Left forelimb (tissue), 1 donor: Measurements from ENCODE around the gene TMEM213.
A peak's percentile ranks its signal among the peaks of the same experiment; 100 is the strongest.

Experiments
- DNase-seq: peaks from one replicate; pipeline ENCODE4 v3.0.0-alpha.2; 2018; ENCODE audit warnings: low spot score

Gene TMEM213

DNA sequence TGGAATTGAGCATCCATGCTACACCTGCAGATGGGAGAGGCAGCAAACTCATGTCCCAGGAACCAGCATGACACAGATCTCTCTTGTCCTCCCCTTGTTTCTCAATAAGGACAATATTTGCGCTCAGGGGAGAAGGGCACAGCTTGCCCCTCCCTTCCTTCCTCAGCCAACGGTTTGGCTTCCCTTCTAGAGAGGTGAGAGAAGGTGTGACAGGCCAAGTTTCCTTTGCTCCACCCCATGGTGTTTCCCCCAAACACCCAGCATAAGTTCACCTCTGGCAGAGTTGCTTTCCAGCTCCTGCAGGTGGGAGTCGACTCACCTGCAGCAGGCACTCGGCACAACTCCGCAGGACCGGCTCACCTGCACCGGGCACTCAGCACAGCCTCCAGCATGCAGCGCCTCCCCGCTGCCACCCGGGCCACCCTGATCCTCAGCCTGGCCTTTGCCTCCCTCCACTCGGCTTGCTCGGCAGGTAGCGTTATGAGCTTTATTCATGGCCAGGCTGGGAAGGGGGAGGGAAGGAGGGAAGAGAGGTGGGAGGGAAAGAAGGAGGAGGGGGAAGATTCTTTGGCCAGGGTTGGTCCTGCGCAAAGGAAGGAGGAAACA, at the start of gene TMEM213, which contains the start of gene ATP6V0A4:
TMEM213 (plus strand) TSS at position 280 of the 606 bp plus-strand sequence; CDS start at position 391, 111 bp downstream.
ATP6V0A4 (minus strand) TSS at position 482 of the 606 bp plus-strand sequence. CDS start 26,949 bp downstream, outside the sequence.
- DNase-seq = no peak

- no peak for DNase-seq
Measured at GRCh38 chr7:138748666-138749065, 49.1 kb upstream of the TMEM213 start.

DNA sequence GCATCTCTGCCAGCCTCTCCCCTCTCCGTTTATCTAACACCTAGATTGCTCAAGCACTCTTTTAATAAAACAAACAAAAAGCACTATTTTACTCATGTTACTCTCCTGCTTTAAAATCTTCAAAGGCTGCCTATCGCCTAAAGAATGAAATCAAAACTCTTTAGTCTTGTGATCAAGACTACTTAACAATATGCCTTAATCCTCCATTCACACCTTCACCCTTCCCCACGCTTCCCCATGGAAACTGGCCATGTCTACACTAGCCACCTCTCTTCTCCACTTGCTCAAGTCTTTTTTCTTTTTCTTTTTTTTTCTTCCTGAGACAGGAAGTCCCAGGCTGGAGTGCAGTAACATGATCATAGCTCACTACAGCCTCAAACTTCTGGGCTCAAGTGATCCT, 47.8 kb upstream of the TMEM213 start:
- no peak for DNase-seq

- no peak for DNase-seq
Measured at GRCh38 chr7:138750473-138750872, 47.3 kb upstream of the TMEM213 start.

- DNase-seq = no peak
Measured at GRCh38 chr7:138750901-138751464, 46.8 kb upstream of the TMEM213 start.

GRCh38 chr7:138752518-138753149, 45.2 kb upstream of the TMEM213 start:
- no peak for DNase-seq

DNA sequence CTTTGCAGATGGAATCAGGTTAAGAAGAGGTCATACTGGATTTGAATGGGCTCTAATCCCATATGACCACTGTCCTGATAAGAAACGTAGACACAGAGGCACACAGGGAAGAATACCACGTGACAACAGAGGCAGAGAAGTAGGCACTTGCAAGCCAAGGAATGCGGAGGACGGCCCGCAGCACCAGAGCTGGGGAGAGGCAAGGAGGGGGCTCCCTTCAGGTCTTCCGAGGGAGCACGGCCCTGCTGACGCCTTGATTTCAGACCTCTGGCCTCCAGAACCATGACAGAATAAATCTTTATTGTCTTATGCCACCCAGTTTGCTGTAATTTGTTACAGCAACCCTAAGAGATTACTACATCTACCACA, 44.7 kb upstream of the TMEM213 start:
- no peak for DNase-seq

- no peak for DNase-seq
Measured at GRCh38 chr7:138753610-138754009, 44.2 kb upstream of the TMEM213 start.

- no peak for DNase-seq
Measured at GRCh38 chr7:138755331-138755747, 42.5 kb upstream of the TMEM213 start.

DNA sequence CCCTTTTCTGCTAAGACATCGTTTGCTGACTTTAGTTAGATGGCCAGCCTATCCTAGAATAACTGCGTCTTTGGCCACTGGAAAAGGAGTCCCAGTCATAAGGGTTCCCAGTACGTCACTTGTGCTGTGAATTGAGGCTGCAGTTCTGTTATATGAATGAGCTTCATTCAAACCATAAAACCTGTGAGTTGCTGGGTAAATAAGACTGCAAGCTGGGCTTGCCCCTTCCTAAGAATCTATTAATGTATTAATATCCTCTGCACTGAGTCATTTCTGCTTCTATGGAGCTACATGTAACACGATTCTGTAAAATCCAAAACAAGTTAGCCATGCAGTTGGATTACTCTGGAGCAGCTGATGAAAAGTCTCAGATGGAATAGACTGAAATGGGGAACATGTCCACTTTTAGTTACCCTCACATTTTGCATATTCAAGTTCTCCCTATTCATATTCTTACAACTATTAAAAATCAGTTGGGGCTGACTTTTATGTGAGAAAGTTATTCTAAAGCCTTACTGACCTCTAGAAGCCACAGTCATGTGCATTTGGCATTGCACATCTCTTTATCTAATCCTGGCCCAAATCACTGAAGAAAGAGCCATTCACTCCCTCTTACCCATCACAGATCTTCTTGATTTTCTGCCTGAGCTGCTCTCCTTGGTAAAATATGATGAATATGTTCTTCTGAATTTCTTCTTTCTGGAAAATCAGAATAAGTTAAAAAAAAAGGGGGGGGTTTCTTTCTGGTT, 41.8 kb upstream of the TMEM213 start:
- DNase-seq = no peak

DNA sequence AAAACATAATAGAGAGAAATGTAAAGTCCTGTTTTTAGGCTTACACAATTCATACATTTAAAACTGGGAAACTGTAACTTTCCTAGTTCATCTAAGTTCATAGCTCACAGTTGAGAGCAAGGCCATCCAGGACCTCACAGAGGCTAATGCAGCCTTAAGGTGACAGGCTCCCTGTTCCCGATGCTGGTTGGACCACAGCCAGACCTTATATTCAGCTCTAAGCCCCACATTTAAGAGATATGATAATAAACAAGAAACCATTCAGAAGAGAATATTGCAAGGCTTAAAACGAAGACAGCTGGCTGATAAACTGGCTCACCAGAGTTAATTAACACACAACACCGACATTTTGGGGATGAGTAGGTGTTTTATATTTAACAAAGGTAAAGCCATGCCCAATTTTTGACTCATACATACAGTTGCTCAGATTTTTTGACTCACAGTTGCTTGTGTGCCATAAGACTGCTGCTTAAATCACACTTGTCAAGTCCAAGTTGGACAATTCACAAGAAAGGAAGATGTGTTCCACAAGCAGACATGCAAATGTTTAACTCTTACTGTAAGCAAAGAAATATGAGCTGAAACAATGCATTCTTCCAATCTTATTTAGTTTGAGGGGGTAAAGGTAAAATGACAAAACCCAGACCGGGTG, 41.1 kb upstream of the TMEM213 start:
- DNase-seq = no peak

DNA sequence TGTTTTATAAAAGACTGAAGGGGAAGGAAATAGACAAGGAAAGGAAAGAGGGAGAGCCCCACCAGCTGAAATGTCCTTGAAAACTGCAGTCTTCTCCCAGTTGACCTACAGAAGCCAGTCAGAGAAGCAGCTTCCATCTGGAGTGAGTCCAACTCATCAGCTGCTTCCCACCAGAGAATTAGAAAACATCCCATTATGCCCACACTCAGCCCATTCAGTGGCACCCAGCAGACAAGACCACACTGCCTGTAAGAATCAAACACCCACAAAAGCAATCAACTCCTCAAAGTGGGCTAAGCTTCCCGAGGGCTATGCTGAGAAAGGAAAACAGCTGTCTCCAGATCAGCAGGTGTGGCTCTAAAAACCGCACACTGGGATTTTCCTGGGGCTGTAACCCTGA, 29.6 kb upstream of the TMEM213 start:
- peak; percentile 34 for DNase-seq

DNA sequence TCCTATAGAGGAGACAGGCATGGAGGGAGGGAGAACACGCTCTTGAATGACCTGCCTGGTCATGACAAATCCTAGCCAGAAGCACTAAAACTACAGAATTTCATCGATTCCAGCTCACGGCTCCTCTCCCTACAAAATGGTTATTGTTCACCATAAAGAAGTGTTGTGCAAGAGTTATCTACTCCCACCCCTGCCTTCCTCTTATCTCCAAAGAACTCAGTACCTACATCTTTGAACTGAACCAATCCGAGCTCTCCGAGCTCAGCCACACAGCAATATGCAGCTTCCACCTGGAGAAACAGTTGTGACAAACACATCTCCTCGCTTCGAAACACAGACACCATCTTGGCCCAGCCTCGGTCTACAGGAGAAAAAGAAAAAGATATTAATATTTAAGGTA, 26.9 kb upstream of the TMEM213 start:
- DNase-seq = no peak

DNA sequence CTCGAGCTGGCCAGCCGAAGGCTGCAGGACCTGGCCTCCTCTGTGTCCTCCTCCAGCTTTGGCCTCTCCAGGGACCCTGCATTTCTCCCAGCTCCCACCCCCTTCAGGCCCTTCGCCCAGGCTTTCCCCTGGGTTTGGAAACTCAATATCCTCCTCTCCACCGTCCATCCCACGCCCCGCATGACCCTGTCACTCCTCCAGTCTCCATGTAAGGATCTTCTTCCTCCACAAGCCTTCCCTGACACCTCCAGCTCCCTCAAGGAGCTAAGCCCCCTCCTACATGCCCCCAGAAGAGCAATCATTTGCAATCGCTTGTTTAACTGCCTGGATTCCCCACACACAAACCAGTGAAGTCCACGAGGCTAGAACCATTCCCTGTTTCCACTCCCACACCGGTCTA, 24.6 kb upstream of the TMEM213 start:
- no peak for DNase-seq

DNA sequence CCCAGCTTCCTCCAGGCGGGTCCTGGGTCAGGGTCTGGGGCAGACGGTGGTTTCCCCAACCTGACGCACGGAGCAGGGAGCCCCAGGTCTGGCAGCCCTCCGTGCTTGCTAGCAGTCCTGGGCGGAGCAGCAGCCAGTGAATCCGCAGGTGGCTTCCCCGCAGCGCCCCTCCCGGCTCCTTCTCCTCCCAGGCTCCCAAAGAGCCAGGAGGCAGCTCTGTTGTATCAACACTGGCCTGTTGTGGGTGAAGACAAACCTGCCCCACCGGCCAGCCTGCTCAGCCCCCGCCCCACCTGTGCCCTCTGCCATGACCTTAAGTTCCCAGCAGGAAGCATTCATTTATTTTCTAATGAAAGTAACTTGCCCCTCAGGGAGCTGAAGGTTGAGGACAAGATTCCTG, 24.0 kb upstream of the TMEM213 start:
- DNase-seq = no peak

DNA sequence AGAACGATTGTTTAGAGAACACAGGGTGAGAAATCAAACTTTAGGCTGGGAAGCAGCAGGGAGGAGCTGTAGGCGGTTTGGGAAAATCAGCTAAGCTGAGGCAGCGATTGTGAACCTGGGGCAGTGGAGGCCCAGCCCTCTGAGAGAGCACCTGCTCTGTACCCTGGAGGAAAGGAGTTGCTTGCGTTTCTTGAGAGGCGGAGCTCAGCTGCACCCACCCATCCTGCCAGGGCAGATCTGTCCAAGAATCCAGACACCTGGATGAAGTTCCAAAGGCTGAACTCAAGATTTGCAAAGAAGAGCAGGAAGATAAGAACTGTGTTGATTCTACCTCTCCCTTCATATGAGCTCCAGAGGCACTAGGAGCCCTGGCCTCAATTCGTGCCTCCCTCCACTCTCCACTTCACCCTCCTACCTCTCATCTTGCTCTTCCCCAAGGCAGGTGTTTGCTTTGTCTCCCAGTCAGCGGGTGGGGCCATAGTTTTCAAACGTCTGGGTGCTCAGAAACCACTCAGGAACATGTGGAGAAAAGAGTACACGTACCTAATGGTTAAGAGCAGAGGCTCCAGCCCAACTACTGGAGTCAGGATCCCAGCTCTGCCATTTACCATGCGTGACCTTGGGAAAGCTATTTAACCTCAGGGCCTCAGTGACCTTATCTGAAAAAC, 21.5 kb upstream of the TMEM213 start:
- no peak for DNase-seq

GRCh38 chr7:138781004-138781403, 16.8 kb upstream of the TMEM213 start:
- DNase-seq = no peak

DNA sequence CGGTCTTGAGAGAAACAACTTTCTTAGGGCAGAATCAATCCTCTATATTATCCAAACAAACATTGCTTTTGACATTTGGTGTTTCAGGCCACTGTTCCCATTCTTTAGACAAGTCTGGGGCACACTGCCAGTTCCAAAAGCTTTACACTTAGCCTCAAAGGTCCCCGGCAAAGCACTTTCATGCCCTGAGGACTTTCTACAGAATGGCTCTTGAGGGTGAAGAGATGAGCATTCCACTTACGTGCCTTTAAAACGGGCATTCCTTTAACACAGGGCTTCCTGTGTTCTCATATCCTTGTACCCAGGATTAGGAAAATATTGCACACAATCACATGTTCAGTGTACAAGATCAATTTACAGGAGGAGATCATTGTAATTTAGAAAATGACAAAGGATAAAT, 13.1 kb upstream of the TMEM213 start:
- DNase-seq = no peak

- DNase-seq = no peak
Measured at GRCh38 chr7:138785587-138786437, 12.0 kb upstream of the TMEM213 start.

GRCh38 chr7:138796038-138796615, 1.7 kb upstream of the TMEM213 start:
- DNase-seq = no peak
